ENCODE data around the gene ZNF827.

The ZNF827 gene

DNA sequence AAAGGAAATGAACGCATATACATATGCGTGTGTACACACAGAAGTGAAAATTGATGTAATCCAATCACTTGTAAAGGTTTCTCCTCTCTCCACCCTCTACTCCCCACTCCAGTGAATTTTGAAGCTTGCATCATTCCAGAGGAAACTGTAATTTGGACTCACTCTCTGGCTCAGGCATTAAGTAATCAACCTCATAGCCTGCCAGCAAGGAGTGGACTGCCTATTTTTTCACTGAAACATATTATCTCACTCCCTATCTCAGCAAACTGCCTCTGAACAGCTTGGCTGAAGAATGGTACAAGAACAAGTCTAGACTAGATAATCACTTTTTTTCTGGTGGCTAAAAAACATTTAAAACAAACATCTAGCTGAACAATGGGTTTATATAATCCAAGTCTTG, 134.5 kb downstream of the ZNF827 start:
- TF ChIP-seq, protein P1, sequence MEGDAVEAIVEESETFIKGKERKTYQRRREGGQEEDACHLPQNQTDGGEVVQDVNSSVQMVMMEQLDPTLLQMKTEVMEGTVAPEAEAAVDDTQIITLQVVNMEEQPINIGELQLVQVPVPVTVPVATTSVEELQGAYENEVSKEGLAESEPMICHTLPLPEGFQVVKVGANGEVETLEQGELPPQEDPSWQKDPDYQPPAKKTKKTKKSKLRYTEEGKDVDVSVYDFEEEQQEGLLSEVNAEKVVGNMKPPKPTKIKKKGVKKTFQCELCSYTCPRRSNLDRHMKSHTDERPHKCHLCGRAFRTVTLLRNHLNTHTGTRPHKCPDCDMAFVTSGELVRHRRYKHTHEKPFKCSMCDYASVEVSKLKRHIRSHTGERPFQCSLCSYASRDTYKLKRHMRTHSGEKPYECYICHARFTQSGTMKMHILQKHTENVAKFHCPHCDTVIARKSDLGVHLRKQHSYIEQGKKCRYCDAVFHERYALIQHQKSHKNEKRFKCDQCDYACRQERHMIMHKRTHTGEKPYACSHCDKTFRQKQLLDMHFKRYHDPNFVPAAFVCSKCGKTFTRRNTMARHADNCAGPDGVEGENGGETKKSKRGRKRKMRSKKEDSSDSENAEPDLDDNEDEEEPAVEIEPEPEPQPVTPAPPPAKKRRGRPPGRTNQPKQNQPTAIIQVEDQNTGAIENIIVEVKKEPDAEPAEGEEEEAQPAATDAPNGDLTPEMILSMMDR (conservative IDR thresholded peaks at IDR 0.05; ENCODE audit: control insufficient read depth, insufficient read depth, low read depth, low read length) = no peak
- peak; percentile 91 for DNase-seq (ENCODE audit: low read depth)
- H3K4me3 ChIP-seq (ENCODE audit: control insufficient read depth, low read depth, low read length) = no peak overlapping the region

DNA sequence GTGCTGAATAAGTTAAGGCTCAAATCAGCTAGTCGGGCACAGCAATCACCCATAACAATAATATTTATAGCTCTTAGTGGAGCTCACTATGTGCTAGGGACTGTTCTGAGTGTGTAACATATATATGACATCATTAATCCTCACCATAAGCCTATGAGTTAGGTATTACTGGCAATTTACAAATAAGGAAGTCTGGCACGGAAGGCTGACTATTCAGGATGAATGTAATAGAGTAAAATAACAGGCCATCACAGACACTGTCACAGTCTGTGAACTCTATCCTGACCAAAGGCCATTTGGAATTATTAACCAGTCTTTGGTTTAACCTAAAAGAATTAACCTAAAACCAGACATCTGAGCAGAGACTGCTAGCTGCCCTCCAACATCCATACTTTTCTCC, 139.4 kb downstream of the ZNF827 start:
- TF ChIP-seq, protein P1 (conservative IDR thresholded peaks at IDR 0.05; ENCODE audit: control insufficient read depth, insufficient read depth, low read depth, low read length) = no peak
- no peak for DNase-seq (ENCODE audit: low read depth)
- no peak overlapping the region for H3K4me3 ChIP-seq (ENCODE audit: control insufficient read depth, low read depth, low read length)

DNA sequence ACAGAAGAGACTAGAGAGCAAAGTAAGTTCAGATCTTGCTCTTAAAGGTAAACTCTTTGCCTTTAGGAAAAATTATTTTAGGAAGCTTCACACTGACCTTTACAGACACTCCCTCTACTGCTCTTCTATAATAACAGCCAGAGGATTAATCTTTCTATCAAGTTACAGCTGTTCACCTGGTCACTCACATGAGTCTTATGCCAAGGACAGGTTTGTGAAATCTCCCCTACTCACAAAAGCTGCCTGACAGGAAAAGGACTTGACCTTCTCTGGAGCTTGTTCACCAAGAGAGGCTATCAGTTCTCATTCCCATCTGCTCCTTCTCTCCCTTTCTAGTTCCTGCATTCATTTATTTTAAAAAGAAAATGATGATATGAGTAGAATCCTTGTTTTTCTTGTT, 141.3 kb downstream of the ZNF827 start:
- DNase-seq (ENCODE audit: low read depth) = no peak
- TF ChIP-seq, protein P1 (conservative IDR thresholded peaks at IDR 0.05; ENCODE audit: control insufficient read depth, insufficient read depth, low read depth, low read length) = no peak
- no peak overlapping the region for H3K4me3 ChIP-seq (ENCODE audit: control insufficient read depth, low read depth, low read length)

- DNase-seq (ENCODE audit: low read depth) = no peak
- TF ChIP-seq, protein P1 (conservative IDR thresholded peaks at IDR 0.05; ENCODE audit: control insufficient read depth, insufficient read depth, low read depth, low read length) = no peak
- no peak overlapping the region for H3K4me3 ChIP-seq (ENCODE audit: control insufficient read depth, low read depth, low read length)
These were observed 142.3 kb downstream of the ZNF827 start for GRCh38 chr4:145796346-145796745.

GRCh38 chr4:145795521-145795920, 143.1 kb downstream of the ZNF827 start:
- no peak overlapping the region for H3K4me3 ChIP-seq (ENCODE audit: control insufficient read depth, low read depth, low read length)
- TF ChIP-seq, protein P1 (conservative IDR thresholded peaks at IDR 0.05; ENCODE audit: control insufficient read depth, insufficient read depth, low read depth, low read length) = no peak
- no peak for DNase-seq (ENCODE audit: low read depth)

GRCh38 chr4:145792429-145792828, 146.2 kb downstream of the ZNF827 start:
- TF ChIP-seq, protein P1 (conservative IDR thresholded peaks at IDR 0.05; ENCODE audit: control insufficient read depth, insufficient read depth, low read depth, low read length) = no peak
- H3K4me3 ChIP-seq (ENCODE audit: control insufficient read depth, low read depth, low read length) = no peak overlapping the region
- DNase-seq (ENCODE audit: low read depth) = no peak

DNA sequence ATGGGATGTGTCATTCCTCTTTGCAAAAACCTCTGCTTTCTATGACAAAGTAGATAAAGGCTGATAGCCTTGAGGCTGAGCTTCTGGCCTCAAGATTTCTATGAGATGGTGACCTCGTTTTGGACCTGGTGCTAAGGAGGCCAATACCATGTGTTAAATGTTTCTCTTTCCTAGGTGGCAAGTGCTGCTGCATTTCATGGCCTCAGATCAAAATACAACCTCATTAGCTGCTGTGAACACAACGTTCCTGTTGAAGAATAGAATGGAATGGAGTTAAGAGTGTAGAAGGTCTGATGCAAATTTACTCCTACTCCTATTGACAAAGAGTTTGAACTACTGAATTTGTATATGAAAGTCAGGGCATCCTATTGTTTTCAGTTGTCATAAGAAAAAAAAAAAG, 146.6 kb downstream of the ZNF827 start:
- TF ChIP-seq, protein P1 (conservative IDR thresholded peaks at IDR 0.05; ENCODE audit: control insufficient read depth, insufficient read depth, low read depth, low read length) = no peak
- DNase-seq (ENCODE audit: low read depth) = no peak
- no peak overlapping the region for H3K4me3 ChIP-seq (ENCODE audit: control insufficient read depth, low read depth, low read length)
